Left ventricle myocardium superior (tissue), 1 donor: Measurements from ENCODE around the gene PSMD3. TPM values are rescaled to one million over a fixed set of nuclear protein-coding genes. Genes with fewer than 3 reads are reported as not detected.
"Not testable (repeated sequence)": the region's sequence is repeated elsewhere in the genome, so short reads cannot be mapped to it uniquely, and the experiment has no call there.

Experiments
- ATAC-seq: fragments of 200-7000 bp; cut with Tn5 transposase; one replicate; pipeline ENCODE4 v1.9.1; 2020; ENCODE audit warnings: mild to moderate bottlenecking, moderate library complexity
- DNase-seq: peaks from one replicate; pipeline ENCODE4 v3.0.0-alpha.2; 2020
- intact Hi-C: fragments of 100-400 bp; cut with micrococcal nuclease; formaldehyde crosslinking; loops from one replicate; pipeline ENCODE4 v1.11.0; 2022
- total RNA-seq: library from RNA; stranded (reverse); fragmentation: NEBNext Ultra II Directional; extraction: Animal tissue kit (Norgen Biotek cat#: 25700); gene quantifications from one replicate; pipeline ENCODE4 v1.2.1, GENCODE V29; 2021
- donor health status: DM: no; HTN: yes; CAD: no; lungs with severe emphysema.

The PSMD3 gene
- total RNA-seq, 1 donor from 2014 or later, result 83.4 TPM

- intact Hi-C loops, result no loop called here
- DNase-seq (no peak), ATAC-seq (no peak)
Observed at GRCh38 chr17:39981766-39982375, 1.3 kb downstream of the PSMD3 start.

GRCh38 chr17:39988206-39988810 lies 7.7 kb downstream of the PSMD3 start:
- intact Hi-C loops, result no loop called here
- DNase-seq (no peak), ATAC-seq (no peak)

GRCh38 chr17:39994448-39994847 lies 13.8 kb downstream of the PSMD3 start:
- intact Hi-C loops, result no loop called here
- ATAC-seq, result no peak
- no peak for DNase-seq

GRCh38 chr17:39995438-39995837 lies 14.8 kb downstream of the PSMD3 start:
- intact Hi-C loops, result no loop called here
- DNase-seq (no peak), ATAC-seq (no peak)

- ATAC-seq, result no peak
- DNase-seq, result no peak
- intact Hi-C loops, result no loop called here
Observed at GRCh38 chr17:39996162-39996561, 15.6 kb downstream of the PSMD3 start.

GRCh38 chr17:39996800-39997199 lies 16.2 kb downstream of the PSMD3 start:
- intact Hi-C loops, result no loop called here
- ATAC-seq (peak; percentile 72), DNase-seq (peak; percentile 71)

- ATAC-seq (peak; percentile 7), DNase-seq (no peak)
- intact Hi-C loops, result no loop called here
Observed at GRCh38 chr17:39997543-39997942, 16.9 kb downstream of the PSMD3 start.

- no peak for DNase-seq
- intact Hi-C loops, result no loop called here
- ATAC-seq, result no peak
Observed at GRCh38 chr17:39999067-39999466, 18.5 kb downstream of the PSMD3 start.

GRCh38 chr17:40000161-40000560 lies 19.6 kb downstream of the PSMD3 start:
- intact Hi-C loops, result no loop called here
- ATAC-seq (no peak), DNase-seq (no peak)

GRCh38 chr17:40001335-40001734 lies 20.7 kb downstream of the PSMD3 start:
- DNase-seq, intact Hi-C loops, ATAC-seq: not testable (repeated sequence)

- ATAC-seq (no peak), DNase-seq (no peak)
- intact Hi-C loops, result no loop called here
Observed at GRCh38 chr17:40004072-40004471, 23.5 kb downstream of the PSMD3 start.

GRCh38 chr17:40004712-40005111 lies 24.1 kb downstream of the PSMD3 start:
- intact Hi-C loops, result no loop called here
- ATAC-seq (no peak), DNase-seq (no peak)

- intact Hi-C loops, result no loop called here
- DNase-seq (no peak), ATAC-seq (no peak)
Observed at GRCh38 chr17:40005520-40005919, 24.9 kb downstream of the PSMD3 start.

- peak; percentile 20 for DNase-seq
- intact Hi-C loops, ATAC-seq: not testable (repeated sequence)
Observed at GRCh38 chr17:40010946-40011500, 30.4 kb downstream of the PSMD3 start.

GRCh38 chr17:40012017-40012647 lies 31.5 kb downstream of the PSMD3 start:
- ATAC-seq, intact Hi-C loops: not testable (repeated sequence)
- DNase-seq, result peak; percentile 13

- ATAC-seq, result no peak
- intact Hi-C loops, result no loop called here
- peak; percentile 22 for DNase-seq
Observed at GRCh38 chr17:40014375-40014980, 33.9 kb downstream of the PSMD3 start.

- intact Hi-C loops, result no loop called here
- ATAC-seq, result no peak
- DNase-seq, result peak; percentile 33
Observed at GRCh38 chr17:40015005-40015997, 34.7 kb downstream of the PSMD3 start, which contains the start of gene CSF3. Gene CSF3 (plus strand): TSS chr17:40015440. CDS start chr17:40015475, 35 bp downstream.
